HG02763 (cell line): Measurements from ENCODE around the gene JUP.
A peak's percentile ranks its signal among the peaks of the same experiment; 100 is the strongest.
"Not testable (repeated sequence)": the region's sequence is repeated elsewhere in the genome, so short reads cannot be mapped to it uniquely, and the experiment has no call there.

ENCODE experiments used
- ATAC-seq: cut with Tn5 transposase; IDR thresholded peaks from one replicate; pipeline ENCODE4 v1.9.1; 2021; ENCODE audit warnings: mild to moderate bottlenecking, moderate library complexity; ENCODE audit not compliant: unreplicated experiment

Gene JUP

GRCh38 chr17:41786227-41787020 is at the start of gene JUP:
TSS of gene JUP (minus strand) at chr17:41786711. CDS start at chr17:41771854, 14,857 bp downstream.
- ATAC-seq = peak; percentile 56

- ATAC-seq = no peak
Measured at GRCh38 chr17:41835800-41836549, 49.5 kb upstream of the JUP start, which contains the start of gene NT5C3B. TSS of gene NT5C3B (minus strand) at chr17:41836232. CDS start at chr17:41836193, 39 bp downstream.

GRCh38 chr17:41835214-41835799 is 48.8 kb upstream of the JUP start:
- no peak for ATAC-seq

GRCh38 chr17:41829961-41830360 is 43.5 kb upstream of the JUP start:
- not testable (repeated sequence) for ATAC-seq

GRCh38 chr17:41825175-41825845 is 38.8 kb upstream of the JUP start:
- ATAC-seq = no peak

GRCh38 chr17:41824086-41824485 is 37.6 kb upstream of the JUP start:
- ATAC-seq = no peak

GRCh38 chr17:41823580-41823979 is 37.1 kb upstream of the JUP start:
- ATAC-seq = no peak

- no peak for ATAC-seq
Measured at GRCh38 chr17:41823141-41823524, 36.6 kb upstream of the JUP start.

- ATAC-seq = no peak
Measured at GRCh38 chr17:41822216-41823140, 36.0 kb upstream of the JUP start.

- no peak for ATAC-seq
Measured at GRCh38 chr17:41821776-41822175, 35.3 kb upstream of the JUP start.

GRCh38 chr17:41818024-41818423 is 31.5 kb upstream of the JUP start:
- ATAC-seq = no peak

GRCh38 chr17:41816637-41817320 is 30.3 kb upstream of the JUP start:
- ATAC-seq = no peak

- ATAC-seq = no peak
Measured at GRCh38 chr17:41814195-41814594, 27.7 kb upstream of the JUP start.

- ATAC-seq = no peak
Measured at GRCh38 chr17:41813699-41814124, 27.2 kb upstream of the JUP start.

GRCh38 chr17:41813152-41813680 is 26.7 kb upstream of the JUP start:
- ATAC-seq = no peak

- ATAC-seq = no peak
Measured at GRCh38 chr17:41812381-41813151, 26.1 kb upstream of the JUP start, which contains the start of gene FKBP10. TSS of gene FKBP10 (plus strand) at chr17:41813004. CDS start at chr17:41813035, 31 bp downstream.

GRCh38 chr17:41811549-41812380 is 25.3 kb upstream of the JUP start, which contains the start of gene P3H4:
TSS of gene P3H4 (minus strand) at chr17:41811949. CDS start at chr17:41811915, 34 bp downstream.
- ATAC-seq = peak; percentile 51
